BE2C (cell line): ENCODE results near the gene AUNIP.

ENCODE experiments used
- DNase-seq: peaks from one replicate; pipeline ENCODE4 v3.0.0-alpha.2; 2020
- H3K27me3 ChIP-seq: fragments of 250-450 bp; sonication (Bioruptor Pico); 2 replicates; pipeline ENCODE4 v1.5.1; 2020; ENCODE audit warnings: mild to moderate bottlenecking
- H3K36me3 ChIP-seq: fragments of 250-450 bp; sonication (Bioruptor Pico); 2 replicates; pipeline ENCODE4 v1.5.1; 2020; ENCODE audit warnings: mild to moderate bottlenecking
- H3K4me1 ChIP-seq: fragments of 250-450 bp; sonication (Bioruptor Pico); 2 replicates; pipeline ENCODE4 v1.5.1; 2020
- H3K4me3 ChIP-seq: 2 replicates; pipeline ENCODE4 v1.5.1; 2011; ENCODE audit warnings: low read depth, low read length
- H3K9me3 ChIP-seq: fragments of 250-450 bp; sonication (Bioruptor Pico); 2 replicates; pipeline ENCODE4 v1.5.1; 2020
- CTCF ChIP-seq: IDR thresholded peaks from 2 replicates; pipeline ENCODE4 v1.5.1; 2012; ENCODE audit warnings: mild to moderate bottlenecking, low read depth, low read length

The AUNIP gene

DNA sequence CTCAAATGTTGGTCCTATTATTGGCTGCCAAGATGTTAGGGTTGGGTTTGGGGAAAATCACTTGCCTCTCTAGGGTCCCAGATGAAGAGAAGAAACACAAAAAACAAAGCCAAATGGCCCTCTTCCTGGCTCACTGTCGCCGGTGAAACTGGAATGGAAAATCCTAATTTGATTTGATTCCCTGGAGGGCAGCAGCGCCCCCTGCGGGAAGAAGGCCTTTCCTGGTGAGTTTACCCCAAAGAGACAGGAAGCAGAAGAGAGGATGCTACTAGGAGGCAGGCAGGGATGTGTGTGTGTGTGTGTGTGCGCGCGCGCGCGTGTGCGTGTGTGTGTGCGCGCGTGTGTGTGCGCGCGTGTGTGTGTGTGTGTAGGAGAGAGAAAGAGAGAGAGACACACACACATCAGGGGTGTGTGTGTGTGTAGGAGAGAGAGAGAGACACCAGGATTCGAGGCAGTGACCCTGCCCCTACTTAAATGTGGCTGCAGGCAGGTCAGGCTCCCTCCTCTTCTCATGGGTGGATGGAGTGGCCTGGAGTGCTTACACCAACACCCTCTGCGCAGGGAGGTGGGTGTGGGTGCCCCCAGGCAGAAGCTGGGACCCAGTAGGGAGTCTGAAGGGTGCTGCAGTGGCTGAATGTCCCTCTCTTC is 62.3 kb downstream of the AUNIP start:
- peak; percentile 68 for TF ChIP-seq CTCF
- no peaks in the 10 kb centered on the region for H3K9me3 ChIP-seq
- H3K4me3 ChIP-seq, result no peak overlapping the region
- H3K27me3 ChIP-seq, result no peaks in the 10 kb centered on the region
- DNase-seq, result peak; percentile 80
- no peaks in the 10 kb centered on the region for H3K36me3 ChIP-seq
- peaks cover 5% of the 10 kb centered on the region for H3K4me1 ChIP-seq

DNA sequence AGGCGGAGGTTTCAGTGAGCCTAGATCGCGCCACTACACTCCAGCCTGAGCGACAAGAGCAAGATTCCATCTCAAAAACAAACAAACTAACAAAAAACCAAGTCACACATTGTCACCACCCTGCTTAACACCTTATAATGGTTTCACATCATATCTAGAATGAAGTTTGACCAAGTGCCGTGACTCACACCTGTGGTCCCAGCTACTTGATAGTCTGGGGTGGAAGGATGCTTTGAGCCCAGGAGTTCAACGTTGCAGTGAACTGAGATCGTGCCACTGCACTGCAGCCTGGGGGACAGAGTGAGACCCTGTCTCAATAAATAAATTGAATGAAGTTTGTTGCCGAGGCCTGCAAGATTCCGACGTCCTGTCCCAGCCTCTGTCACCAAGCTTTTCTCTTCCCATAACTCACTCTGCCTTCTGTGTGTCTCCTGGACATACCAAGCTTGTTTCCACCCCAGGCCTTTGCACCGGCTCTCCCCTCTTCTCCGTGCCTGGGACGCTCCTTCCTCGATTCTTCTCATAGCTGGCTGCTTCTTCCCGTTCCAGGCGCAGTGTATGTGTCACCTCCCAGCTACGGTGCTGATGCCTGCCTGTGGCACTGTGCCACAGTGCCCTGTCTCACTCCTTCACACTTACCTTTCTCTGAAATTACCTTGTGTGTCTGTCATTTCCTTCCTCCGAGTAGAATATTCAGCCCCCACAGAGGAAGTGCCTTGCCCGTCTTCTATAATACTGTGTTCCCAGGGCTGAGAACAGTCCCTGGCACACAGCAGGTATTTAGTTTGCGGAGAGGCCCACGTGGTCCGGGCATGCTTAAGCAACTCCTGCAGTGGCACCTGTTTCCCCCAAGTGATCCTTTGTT is 63.1 kb downstream of the AUNIP start:
- Histone ChIP-seq H3K36me3 (no peaks in the 10 kb centered on the region), H3K9me3 (no peaks in the 10 kb centered on the region), H3K4me1 (peaks cover 5% of the 10 kb centered on the region), H3K4me3 (no peak overlapping the region), H3K27me3 (no peaks in the 10 kb centered on the region)
- no peak for TF ChIP-seq CTCF
- DNase-seq, result no peak

DNA sequence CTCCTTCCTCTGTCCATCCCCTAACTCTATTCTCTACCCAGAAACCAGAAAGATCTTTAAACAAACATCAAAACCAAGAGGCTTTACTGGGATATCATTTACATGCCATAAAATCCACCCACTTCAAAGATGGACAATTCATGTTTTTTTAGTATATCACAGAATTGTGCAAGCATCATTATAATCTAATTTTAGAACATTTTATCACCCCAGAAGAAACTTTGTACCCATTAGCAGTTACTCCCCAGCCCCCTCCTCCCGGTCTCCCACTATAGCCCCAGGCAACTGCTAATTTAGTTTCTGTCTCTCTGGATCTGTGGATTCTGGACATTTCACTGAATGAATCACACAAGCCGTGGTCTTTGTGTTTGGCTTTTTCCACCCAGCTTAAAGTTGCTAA is 64.0 kb downstream of the AUNIP start:
- TF ChIP-seq CTCF, result no peak
- no peak overlapping the region for H3K4me3 ChIP-seq
- no peaks in the 10 kb centered on the region for H3K27me3 ChIP-seq
- no peaks in the 10 kb centered on the region for H3K9me3 ChIP-seq
- peaks cover 5% of the 10 kb centered on the region for H3K4me1 ChIP-seq
- H3K36me3 ChIP-seq, result no peaks in the 10 kb centered on the region
- peak; percentile 33 for DNase-seq

- DNase-seq, result no peak
- H3K27me3 ChIP-seq, result no peaks in the 10 kb centered on the region
- TF ChIP-seq CTCF, result no peak
Measured at GRCh38 chr1:25794325-25794724, 64.9 kb downstream of the AUNIP start.

DNA sequence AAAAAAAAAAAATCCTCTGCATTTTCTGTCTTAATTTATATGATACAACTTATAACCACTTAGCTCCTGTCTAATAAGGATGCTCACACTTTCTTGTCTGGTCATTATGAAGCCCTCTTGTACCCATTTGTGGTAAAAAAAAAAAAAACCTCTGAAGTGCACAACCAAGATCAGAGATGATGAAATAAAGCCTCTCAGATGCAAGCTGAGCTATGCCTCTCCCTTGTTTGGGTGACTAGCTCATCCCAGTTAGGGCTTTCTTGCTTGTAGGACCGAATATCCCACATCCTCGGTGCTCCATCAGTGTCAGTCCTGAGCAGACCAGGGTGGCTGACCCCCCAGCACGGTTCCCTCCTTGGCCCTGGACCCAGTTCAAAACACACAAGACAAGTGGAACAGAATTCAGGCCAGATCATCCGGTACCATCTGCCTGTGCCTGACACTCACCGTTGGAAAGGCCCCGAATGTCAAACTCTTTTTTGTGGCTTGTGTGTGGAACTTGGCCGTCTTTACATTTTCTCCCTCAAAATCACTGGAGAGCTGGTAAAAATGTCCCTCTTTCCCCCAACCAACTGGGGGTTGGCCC is 65.6 kb downstream of the AUNIP start:
- H3K9me3 ChIP-seq, result no peaks in the 10 kb centered on the region
- no peak for TF ChIP-seq CTCF
- H3K27me3 ChIP-seq, result no peaks in the 10 kb centered on the region
- no peak for DNase-seq
- no peaks in the 10 kb centered on the region for H3K36me3 ChIP-seq
- H3K4me1 ChIP-seq, result peaks cover 5% of the 10 kb centered on the region
- no peak overlapping the region for H3K4me3 ChIP-seq

More at GRCh38 chr1:25794325-25794724, 64.9 kb downstream of the AUNIP start:
- Histone ChIP-seq H3K4me1 (peaks cover 5% of the 10 kb centered on the region), H3K9me3 (no peaks in the 10 kb centered on the region), H3K4me3 (no peak overlapping the region), H3K36me3 (no peaks in the 10 kb centered on the region)
